Measurements from ENCODE around the gene RBM20.

DNA sequence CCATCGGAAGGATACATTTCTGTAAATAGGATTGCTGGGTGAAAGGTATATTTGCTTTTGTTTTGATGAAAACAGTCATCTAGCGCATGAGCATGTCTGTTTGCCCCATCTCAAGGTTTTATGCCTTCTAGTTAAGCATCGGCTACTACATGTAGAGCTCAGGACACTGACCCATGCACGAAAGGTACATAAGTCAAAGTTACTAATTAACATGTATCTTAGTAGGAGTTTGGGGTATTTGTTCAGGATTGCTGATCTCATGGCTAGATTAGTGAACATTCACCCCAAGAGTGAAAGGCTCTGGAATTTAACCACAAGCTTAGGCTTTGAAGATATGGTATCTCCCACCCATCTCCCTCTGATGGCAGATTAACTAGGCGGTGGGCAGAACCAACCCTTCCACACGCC is 91.5 kb downstream of the RBM20 start:
- TF ChIP-seq PPARA (CRISPR knock-in tag; IDR thresholded peaks at IDR 0.05; ENCODE audit: borderline replicate concordance) (no peak), ESRRG (CRISPR knock-in tag; IDR thresholded peaks at IDR 0.05) (no peak), BACH2 (CRISPR knock-in tag; IDR thresholded peaks at IDR 0.05; ENCODE audit: borderline replicate concordance) (no peak), ZNF8 (CRISPR knock-in tag; IDR thresholded peaks at IDR 0.05) (no peak), SNAI2 (CRISPR knock-in tag; IDR thresholded peaks at IDR 0.05) (no peak)
- TF ChIP-seq, protein P1, sequence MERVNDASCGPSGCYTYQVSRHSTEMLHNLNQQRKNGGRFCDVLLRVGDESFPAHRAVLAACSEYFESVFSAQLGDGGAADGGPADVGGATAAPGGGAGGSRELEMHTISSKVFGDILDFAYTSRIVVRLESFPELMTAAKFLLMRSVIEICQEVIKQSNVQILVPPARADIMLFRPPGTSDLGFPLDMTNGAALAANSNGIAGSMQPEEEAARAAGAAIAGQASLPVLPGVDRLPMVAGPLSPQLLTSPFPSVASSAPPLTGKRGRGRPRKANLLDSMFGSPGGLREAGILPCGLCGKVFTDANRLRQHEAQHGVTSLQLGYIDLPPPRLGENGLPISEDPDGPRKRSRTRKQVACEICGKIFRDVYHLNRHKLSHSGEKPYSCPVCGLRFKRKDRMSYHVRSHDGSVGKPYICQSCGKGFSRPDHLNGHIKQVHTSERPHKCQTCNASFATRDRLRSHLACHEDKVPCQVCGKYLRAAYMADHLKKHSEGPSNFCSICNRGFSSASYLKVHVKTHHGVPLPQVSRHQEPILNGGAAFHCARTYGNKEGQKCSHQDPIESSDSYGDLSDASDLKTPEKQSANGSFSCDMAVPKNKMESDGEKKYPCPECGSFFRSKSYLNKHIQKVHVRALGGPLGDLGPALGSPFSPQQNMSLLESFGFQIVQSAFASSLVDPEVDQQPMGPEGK (CRISPR knock-in tag; IDR thresholded peaks at IDR 0.05; ENCODE audit: borderline replicate concordance), result no peak

Measured in SK-N-SH treated with all-trans-retinoic acid at 6 μM for 48 hours (cell line).